ENCODE data around the gene SCYL2.

DNA sequence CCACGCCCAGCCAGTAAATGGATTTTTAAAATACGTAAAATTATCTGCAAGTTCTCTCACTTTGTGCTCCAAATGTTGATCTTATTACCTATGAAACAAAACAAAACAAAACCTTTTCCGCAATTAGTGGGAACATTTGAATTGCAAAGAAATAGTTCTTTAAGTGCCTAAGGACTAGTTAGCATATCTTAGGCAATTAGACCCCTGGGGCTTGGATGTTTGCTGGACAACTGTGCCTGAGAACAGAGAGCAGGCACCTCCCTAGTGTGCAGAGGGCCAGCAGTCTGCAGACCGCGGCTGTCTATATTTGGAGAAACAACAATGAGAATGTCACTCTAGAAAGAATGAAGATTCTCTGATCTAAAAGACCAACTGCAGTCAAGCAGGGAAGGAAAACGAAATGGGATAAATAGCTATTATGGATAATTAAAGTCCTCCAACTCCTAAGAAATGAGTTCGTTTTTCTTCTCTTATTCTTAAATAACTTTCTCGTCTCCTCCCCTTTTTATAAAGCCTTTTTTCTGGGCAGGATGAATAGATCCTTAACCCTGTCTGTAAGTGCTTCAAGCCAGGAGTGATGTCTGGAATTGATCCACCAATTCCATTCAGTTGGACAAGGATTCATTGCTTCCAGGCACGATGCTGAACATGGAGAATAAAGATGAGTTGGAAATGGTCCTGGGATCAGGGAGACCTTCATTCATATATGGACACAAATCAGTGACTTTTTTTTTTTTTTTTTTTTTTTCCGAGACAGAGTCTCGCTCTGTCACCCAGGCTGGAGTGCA, 106.1 kb downstream of the SCYL2 start:
- TF ChIP-seq, protein P1, sequence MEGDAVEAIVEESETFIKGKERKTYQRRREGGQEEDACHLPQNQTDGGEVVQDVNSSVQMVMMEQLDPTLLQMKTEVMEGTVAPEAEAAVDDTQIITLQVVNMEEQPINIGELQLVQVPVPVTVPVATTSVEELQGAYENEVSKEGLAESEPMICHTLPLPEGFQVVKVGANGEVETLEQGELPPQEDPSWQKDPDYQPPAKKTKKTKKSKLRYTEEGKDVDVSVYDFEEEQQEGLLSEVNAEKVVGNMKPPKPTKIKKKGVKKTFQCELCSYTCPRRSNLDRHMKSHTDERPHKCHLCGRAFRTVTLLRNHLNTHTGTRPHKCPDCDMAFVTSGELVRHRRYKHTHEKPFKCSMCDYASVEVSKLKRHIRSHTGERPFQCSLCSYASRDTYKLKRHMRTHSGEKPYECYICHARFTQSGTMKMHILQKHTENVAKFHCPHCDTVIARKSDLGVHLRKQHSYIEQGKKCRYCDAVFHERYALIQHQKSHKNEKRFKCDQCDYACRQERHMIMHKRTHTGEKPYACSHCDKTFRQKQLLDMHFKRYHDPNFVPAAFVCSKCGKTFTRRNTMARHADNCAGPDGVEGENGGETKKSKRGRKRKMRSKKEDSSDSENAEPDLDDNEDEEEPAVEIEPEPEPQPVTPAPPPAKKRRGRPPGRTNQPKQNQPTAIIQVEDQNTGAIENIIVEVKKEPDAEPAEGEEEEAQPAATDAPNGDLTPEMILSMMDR (IDR thresholded peaks at IDR 0.05) = no peak
- no peak for TF ChIP-seq POLR2A (IDR thresholded peaks at IDR 0.05)

Measured in adrenal gland (tissue), 5 donors.